ENCODE data around the gene RAB40B.

RAB40B gene

DNA sequence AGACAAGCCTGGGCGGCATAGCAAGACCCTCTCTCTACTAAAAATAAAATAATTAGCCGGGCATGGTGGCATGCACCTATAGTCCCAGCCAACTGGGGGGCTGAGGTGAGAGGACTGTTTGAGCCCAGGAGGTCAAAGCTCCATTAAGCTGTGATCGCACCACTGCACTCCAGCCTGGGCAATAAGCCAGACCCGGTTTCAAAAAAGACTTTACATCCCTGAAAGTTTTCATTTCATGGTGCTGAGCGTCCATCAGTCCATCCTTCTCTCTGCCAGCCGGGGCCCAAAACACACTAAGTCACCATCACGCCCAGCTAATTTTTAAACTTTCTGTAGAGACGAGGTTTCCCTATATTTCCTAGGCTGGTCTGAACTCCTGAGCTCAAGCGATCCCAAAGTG is 10.6 kb downstream of the RAB40B start (continued):
- TF ChIP-seq TRIM28 (IDR thresholded peaks at IDR 0.05; ENCODE audit: borderline replicate concordance, low read length) (no peak), HOXA7 (CRISPR knock-in tag; IDR thresholded peaks at IDR 0.05; ENCODE audit: borderline replicate concordance) (no peak)

DNA sequence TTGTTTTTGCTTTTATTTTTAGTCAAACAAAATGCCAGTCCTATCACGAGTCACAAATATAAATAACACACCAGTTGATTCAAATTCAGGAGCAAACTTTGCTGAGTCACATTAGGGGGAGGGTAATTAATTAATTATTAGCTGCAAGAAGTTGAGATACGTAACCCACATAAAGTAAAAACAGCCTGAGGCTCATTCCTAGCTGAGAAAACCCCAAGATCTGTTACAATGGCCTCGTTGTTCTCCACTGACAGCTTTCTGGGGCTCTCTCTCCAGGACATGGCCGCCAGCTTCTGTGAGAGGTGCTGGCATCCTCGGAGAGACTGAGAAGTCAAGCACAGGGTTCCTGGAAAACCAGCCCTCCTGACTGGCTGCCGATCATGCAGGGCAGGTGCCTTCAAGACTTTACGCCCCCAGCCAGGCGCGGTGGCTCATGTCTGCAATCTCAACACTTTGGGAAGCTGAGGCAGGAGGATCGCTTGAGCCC is 11.1 kb downstream of the RAB40B start:
- CTCF ChIA-PET, result interaction anchor here (1.3 to 1.6 kb wide), 2 partner anchors 21 to 94 kb away, joined by 3 read pairs; no protein-coding TSS in a partner anchor
- TF ChIP-seq GFI1B (tag by site-specific recombination; IDR thresholded peaks at IDR 0.05), result no peak
- no peak for TF ChIP-seq ZNF311 (tag by site-specific recombination; IDR thresholded peaks at IDR 0.05; ENCODE audit: borderline replicate concordance)
- no peak for TF ChIP-seq ZNF677 (tag by site-specific recombination; IDR thresholded peaks at IDR 0.05)
- TF ChIP-seq SCRT1 (tag by site-specific recombination; IDR thresholded peaks at IDR 0.05; ENCODE audit: borderline replicate concordance), result no peak
- TF ChIP-seq ZNF529 (tag by site-specific recombination; IDR thresholded peaks at IDR 0.05; ENCODE audit: insufficient replicate concordance), result no peak
- no peak for TF ChIP-seq ZNF138 (tag by site-specific recombination; IDR thresholded peaks at IDR 0.05; ENCODE audit: borderline replicate concordance)
- TF ChIP-seq BCL11A (tag by site-specific recombination; IDR thresholded peaks at IDR 0.05; ENCODE audit: low read depth), result no peak
- no peak for TF ChIP-seq ZNF121 (tag by site-specific recombination; IDR thresholded peaks at IDR 0.05)
- TF ChIP-seq, protein P1, sequence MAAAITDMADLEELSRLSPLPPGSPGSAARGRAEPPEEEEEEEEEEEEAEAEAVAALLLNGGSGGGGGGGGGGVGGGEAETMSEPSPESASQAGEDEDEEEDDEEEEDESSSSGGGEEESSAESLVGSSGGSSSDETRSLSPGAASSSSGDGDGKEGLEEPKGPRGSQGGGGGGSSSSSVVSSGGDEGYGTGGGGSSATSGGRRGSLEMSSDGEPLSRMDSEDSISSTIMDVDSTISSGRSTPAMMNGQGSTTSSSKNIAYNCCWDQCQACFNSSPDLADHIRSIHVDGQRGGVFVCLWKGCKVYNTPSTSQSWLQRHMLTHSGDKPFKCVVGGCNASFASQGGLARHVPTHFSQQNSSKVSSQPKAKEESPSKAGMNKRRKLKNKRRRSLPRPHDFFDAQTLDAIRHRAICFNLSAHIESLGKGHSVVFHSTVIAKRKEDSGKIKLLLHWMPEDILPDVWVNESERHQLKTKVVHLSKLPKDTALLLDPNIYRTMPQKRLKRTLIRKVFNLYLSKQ (tag by site-specific recombination; IDR thresholded peaks at IDR 0.05; ENCODE audit: borderline replicate concordance), result no peak
- TF ChIP-seq, protein P2, sequence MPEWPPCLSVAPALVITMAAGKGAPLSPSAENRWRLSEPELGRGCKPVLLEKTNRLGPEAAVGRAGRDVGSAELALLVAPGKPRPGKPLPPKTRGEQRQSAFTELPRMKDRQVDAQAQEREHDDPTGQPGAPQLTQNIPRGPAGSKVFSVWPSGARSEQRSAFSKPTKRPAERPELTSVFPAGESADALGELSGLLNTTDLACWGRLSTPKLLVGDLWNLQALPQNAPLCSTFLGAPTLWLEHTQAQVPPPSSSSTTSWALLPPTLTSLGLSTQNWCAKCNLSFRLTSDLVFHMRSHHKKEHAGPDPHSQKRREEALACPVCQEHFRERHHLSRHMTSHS (tag by site-specific recombination; IDR thresholded peaks at IDR 0.05), result no peak
- no peak for TF ChIP-seq ZFP41 (tag by site-specific recombination; IDR thresholded peaks at IDR 0.05; ENCODE audit: borderline replicate concordance)
- no peak for TF ChIP-seq RBAK (tag by site-specific recombination; IDR thresholded peaks at IDR 0.05)
- TF ChIP-seq ZNF555 (tag by site-specific recombination; conservative IDR thresholded peaks at IDR 0.05), result no peak
- TF ChIP-seq, protein P3, sequence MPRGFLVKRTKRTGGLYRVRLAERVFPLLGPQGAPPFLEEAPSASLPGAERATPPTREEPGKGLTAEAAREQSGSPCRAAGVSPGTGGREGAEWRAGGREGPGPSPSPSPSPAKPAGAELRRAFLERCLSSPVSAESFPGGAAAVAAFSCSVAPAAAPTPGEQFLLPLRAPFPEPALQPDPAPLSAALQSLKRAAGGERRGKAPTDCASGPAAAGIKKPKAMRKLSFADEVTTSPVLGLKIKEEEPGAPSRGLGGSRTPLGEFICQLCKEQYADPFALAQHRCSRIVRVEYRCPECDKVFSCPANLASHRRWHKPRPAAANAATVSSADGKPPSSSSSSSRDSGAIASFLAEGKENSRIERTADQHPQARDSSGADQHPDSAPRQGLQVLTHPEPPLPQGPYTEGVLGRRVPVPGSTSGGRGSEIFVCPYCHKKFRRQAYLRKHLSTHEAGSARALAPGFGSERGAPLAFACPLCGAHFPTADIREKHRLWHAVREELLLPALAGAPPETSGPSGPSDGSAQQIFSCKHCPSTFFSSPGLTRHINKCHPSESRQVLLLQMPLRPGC (tag by site-specific recombination; IDR thresholded peaks at IDR 0.05), result no peak
- TF ChIP-seq, protein P4, sequence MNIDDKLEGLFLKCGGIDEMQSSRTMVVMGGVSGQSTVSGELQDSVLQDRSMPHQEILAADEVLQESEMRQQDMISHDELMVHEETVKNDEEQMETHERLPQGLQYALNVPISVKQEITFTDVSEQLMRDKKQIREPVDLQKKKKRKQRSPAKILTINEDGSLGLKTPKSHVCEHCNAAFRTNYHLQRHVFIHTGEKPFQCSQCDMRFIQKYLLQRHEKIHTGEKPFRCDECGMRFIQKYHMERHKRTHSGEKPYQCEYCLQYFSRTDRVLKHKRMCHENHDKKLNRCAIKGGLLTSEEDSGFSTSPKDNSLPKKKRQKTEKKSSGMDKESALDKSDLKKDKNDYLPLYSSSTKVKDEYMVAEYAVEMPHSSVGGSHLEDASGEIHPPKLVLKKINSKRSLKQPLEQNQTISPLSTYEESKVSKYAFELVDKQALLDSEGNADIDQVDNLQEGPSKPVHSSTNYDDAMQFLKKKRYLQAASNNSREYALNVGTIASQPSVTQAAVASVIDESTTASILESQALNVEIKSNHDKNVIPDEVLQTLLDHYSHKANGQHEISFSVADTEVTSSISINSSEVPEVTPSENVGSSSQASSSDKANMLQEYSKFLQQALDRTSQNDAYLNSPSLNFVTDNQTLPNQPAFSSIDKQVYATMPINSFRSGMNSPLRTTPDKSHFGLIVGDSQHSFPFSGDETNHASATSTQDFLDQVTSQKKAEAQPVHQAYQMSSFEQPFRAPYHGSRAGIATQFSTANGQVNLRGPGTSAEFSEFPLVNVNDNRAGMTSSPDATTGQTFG (tag by site-specific recombination; IDR thresholded peaks at IDR 0.05; ENCODE audit: borderline replicate concordance), result no peak
- TF ChIP-seq MYNN (tag by site-specific recombination; IDR thresholded peaks at IDR 0.05; ENCODE audit: borderline replicate concordance), result no peak
- no peak for TF ChIP-seq ZNF2 (tag by site-specific recombination; IDR thresholded peaks at IDR 0.05)
- no peak for TF ChIP-seq ZEB2 (tag by site-specific recombination; IDR thresholded peaks at IDR 0.05)
- TF ChIP-seq ZNF391 (tag by site-specific recombination; IDR thresholded peaks at IDR 0.05; ENCODE audit: borderline replicate concordance, low read depth), result no peak
- TF ChIP-seq, protein P5, sequence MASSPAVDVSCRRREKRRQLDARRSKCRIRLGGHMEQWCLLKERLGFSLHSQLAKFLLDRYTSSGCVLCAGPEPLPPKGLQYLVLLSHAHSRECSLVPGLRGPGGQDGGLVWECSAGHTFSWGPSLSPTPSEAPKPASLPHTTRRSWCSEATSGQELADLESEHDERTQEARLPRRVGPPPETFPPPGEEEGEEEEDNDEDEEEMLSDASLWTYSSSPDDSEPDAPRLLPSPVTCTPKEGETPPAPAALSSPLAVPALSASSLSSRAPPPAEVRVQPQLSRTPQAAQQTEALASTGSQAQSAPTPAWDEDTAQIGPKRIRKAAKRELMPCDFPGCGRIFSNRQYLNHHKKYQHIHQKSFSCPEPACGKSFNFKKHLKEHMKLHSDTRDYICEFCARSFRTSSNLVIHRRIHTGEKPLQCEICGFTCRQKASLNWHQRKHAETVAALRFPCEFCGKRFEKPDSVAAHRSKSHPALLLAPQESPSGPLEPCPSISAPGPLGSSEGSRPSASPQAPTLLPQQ (tag by site-specific recombination; IDR thresholded peaks at IDR 0.05), result no peak
- Histone ChIP-seq H3K36me3 (ENCODE audit: control insufficient read depth in 2 of 2, insufficient read depth in 1 of 2, low read length in 2 of 2) (peaks cover 3 to 8% of the 10 kb centered on the region in 2 experiments; a peak in 2 of 3 replicates), H3K27ac (ENCODE audit: extremely low read depth, low read depth, low read length) (no peak overlapping the region), H3K4me3 (ENCODE audit: low read depth, low read length) (no peak overlapping the region), H3K4me1 (ENCODE audit: control insufficient read depth, insufficient read depth, low read length) (no peaks in the 10 kb centered on the region), H3K9me3 (ENCODE audit: control insufficient read depth, insufficient read depth, low read depth, low read length) (no peaks in the 10 kb centered on the region)
- POLR2A ChIA-PET, result interaction anchor here (1.4 kb wide), 1 partner anchor 29 kb away, joined by 8 read pairs; the partner anchor contains the start of gene FN3KRP
